Stimulated activated naive CD8-positive, alpha-beta T cell treated with anti-CD3 and anti-CD28 coated beads, Interleukin-15, Interleukin-2, amounts not matched to agents 100 U/mL and 50 U/mL, for 24 hours (primary cell): ENCODE measurements around the gene LCLAT1.

ENCODE experiments used
- ATAC-seq: fragments of 150-1000 bp; cut with Tn5 transposase; one replicate; pipeline ENCODE4 v1.10.0; 2021
- DNase-seq: peaks from one replicate; pipeline ENCODE4 v3.0.0; 2021

LCLAT1 gene

GRCh38 chr2:30422444-30423040 lies 24.5 kb upstream of the LCLAT1 start:
- DNase-seq (peak; percentile 83), ATAC-seq (peak; percentile 99)

GRCh38 chr2:30424231-30424630 lies 22.8 kb upstream of the LCLAT1 start:
- ATAC-seq (no peak), DNase-seq (no peak)

GRCh38 chr2:30425326-30425725 lies 21.7 kb upstream of the LCLAT1 start:
- ATAC-seq: no peak
- DNase-seq: no peak

- no peak for ATAC-seq
- no peak for DNase-seq
Observed at GRCh38 chr2:30427606-30428347, 19.3 kb upstream of the LCLAT1 start.

GRCh38 chr2:30428348-30428662 lies 18.7 kb upstream of the LCLAT1 start:
- DNase-seq (no peak), ATAC-seq (no peak)

- ATAC-seq: peak; percentile 72
- DNase-seq: no peak
Observed at GRCh38 chr2:30428827-30429461, 18.1 kb upstream of the LCLAT1 start.

- ATAC-seq (no peak), DNase-seq (no peak)
Observed at GRCh38 chr2:30433541-30434299, 13.3 kb upstream of the LCLAT1 start.

- ATAC-seq: no peak
- no peak for DNase-seq
Observed at GRCh38 chr2:30434708-30435107, 12.3 kb upstream of the LCLAT1 start.

- peak; percentile 79 for ATAC-seq
- no peak for DNase-seq
Observed at GRCh38 chr2:30436859-30437435, 10.1 kb upstream of the LCLAT1 start.

- ATAC-seq (no peak), DNase-seq (no peak)
Observed at GRCh38 chr2:30437809-30438548, 9.1 kb upstream of the LCLAT1 start.

GRCh38 chr2:30439296-30439695 lies 7.8 kb upstream of the LCLAT1 start:
- no peak for ATAC-seq
- DNase-seq: no peak

GRCh38 chr2:30439879-30440278 lies 7.2 kb upstream of the LCLAT1 start:
- DNase-seq: no peak
- no peak for ATAC-seq

- DNase-seq (no peak), ATAC-seq (no peak)
Observed at GRCh38 chr2:30441023-30441422, 6.0 kb upstream of the LCLAT1 start.

- no peak for DNase-seq
- ATAC-seq: no peak
Observed at GRCh38 chr2:30443081-30443480, 4.0 kb upstream of the LCLAT1 start.

GRCh38 chr2:30444273-30444672 lies 2.8 kb upstream of the LCLAT1 start:
- ATAC-seq: no peak
- DNase-seq: no peak

GRCh38 chr2:30445266-30445821 lies 1.7 kb upstream of the LCLAT1 start:
- DNase-seq (no peak), ATAC-seq (no peak)

- ATAC-seq: peak; percentile 55
- DNase-seq: no peak
Observed at GRCh38 chr2:30446602-30447148, 371 bp upstream of the LCLAT1 start.

- no peak for ATAC-seq
- no peak for DNase-seq
Observed at GRCh38 chr2:30448308-30448707, 1.3 kb downstream of the LCLAT1 start.

- no peak for DNase-seq
- ATAC-seq: no peak
Observed at GRCh38 chr2:30448866-30449265, 1.8 kb downstream of the LCLAT1 start.

- no peak for ATAC-seq
- DNase-seq: no peak
Observed at GRCh38 chr2:30450025-30450424, 3.0 kb downstream of the LCLAT1 start.

- ATAC-seq (no peak), DNase-seq (no peak)
Observed at GRCh38 chr2:30453498-30453897, 6.5 kb downstream of the LCLAT1 start.
